Fibroblast of the aortic adventitia (primary cell): ENCODE data around the gene ZDHHC4. TPM values are rescaled to one million over a fixed set of nuclear protein-coding genes. Genes with fewer than 3 reads are reported as not detected.

ENCODE experiments used
- DNase-seq: peaks from one replicate; pipeline ENCODE4 v3.0.0-alpha.2; 2010; ENCODE audit warnings: low read depth
- H3K4me3 ChIP-seq: 2 replicates; pipeline ENCODE4 v1.5.1; 2011; ENCODE audit warnings: low read depth, mild to moderate bottlenecking, control low read depth, low read length, moderate library complexity
- CTCF ChIP-seq: IDR thresholded peaks from 2 replicates; pipeline ENCODE4 v1.5.1; 2011; ENCODE audit warnings: mild to moderate bottlenecking, low read length, control low read depth, inconsistent platforms; ENCODE audit not compliant: insufficient read depth
- total RNA-seq: library from RNA; depleted of rRNA; stranded (reverse); fragments of >200 nt; gene quantifications from 2 replicates; pipeline ENCODE4 v1.2.3, GENCODE V29; 2012; ENCODE audit warnings: low replicate concordance

The ZDHHC4 gene
- total RNA-seq, 1 donor: 51.2 TPM

- peak overlapping the region; percentile 79 for H3K4me3 ChIP-seq
- DNase-seq: no peak
- peak; percentile 27 for TF ChIP-seq CTCF
Observed at GRCh38 chr7:6637544-6638229, 60.4 kb downstream of the ZDHHC4 start.

Other genes starting within 250 kb of the ZDHHC4 start
- 21.8 and 22.2 TPM in 2 replicates for gene FAM220A, start 228.5 kb upstream of the ZDHHC4 start, total RNA-seq
- 71.3 and 97.5 TPM in 2 replicates for gene RAC1, start 202.9 kb upstream of the ZDHHC4 start, total RNA-seq
- 21.4 and 38.3 TPM in 2 replicates for gene DAGLB, start 129.5 kb upstream of the ZDHHC4 start, total RNA-seq
- gene KDELR2, start 93.3 kb upstream of the ZDHHC4 start, total RNA-seq: 57.0 and 434 TPM in 2 replicates
- not detected in 2 replicates for gene GRID2IP, start 26.0 kb upstream of the ZDHHC4 start, total RNA-seq
- gene INTS15, start 12.6 kb downstream of the ZDHHC4 start, total RNA-seq: 8.7 and 10.8 TPM in 2 replicates
- 0.54 and 1.6 TPM in 2 replicates for gene ZNF853, start 38.2 kb downstream of the ZDHHC4 start, total RNA-seq
- gene ZNF316, start 59.9 kb downstream of the ZDHHC4 start, total RNA-seq: 9.9 and 21.0 TPM in 2 replicates
- gene ZNF12, start 129.5 kb downstream of the ZDHHC4 start, total RNA-seq: 16.9 and 36.9 TPM in 2 replicates
- gene RSPH10B2, start 176.6 kb downstream of the ZDHHC4 start, total RNA-seq: not detected in 2 replicates
- 45.6 and 114 TPM in 2 replicates for gene CCZ1B, start 248.8 kb downstream of the ZDHHC4 start, total RNA-seq